AG04449 (cell line): ENCODE measurements around the gene ARL15.
A peak's percentile ranks its signal among the peaks of the same experiment; 100 is the strongest.
"Not testable (repeated sequence)": the region's sequence is repeated elsewhere in the genome, so short reads cannot be mapped to it uniquely, and the experiment has no call there.

Experiments used
- CTCF ChIA-PET: fragments of 350-600 bp; formaldehyde crosslinking; extraction: SDS; loops from one replicate; lab custom pipeline; 2021; ENCODE audit warnings: antibody characterized with exemption; lab: Yijun Ruan, JAX
- POLR2A ChIA-PET: fragments of 400-600, 350-600 bp; formaldehyde crosslinking; extraction: SDS; loops from one replicate; lab custom pipeline; 2020; ENCODE audit warnings: antibody characterized with exemption, inconsistent platforms; lab: Yijun Ruan, JAX
- DNase-seq: peaks from one replicate; pipeline ENCODE4 v3.0.0-alpha.2; 2010; ENCODE audit warnings: low read depth, low spot score
- H3K4me3 ChIP-seq: 2 replicates; pipeline ENCODE4 v1.5.1; 2011; ENCODE audit warnings: low read depth, mild to moderate bottlenecking, control low read depth, low read length
- CTCF ChIP-seq: IDR thresholded peaks from one replicate; pipeline ENCODE4 v1.5.1; 2011; ENCODE audit warnings: mild to moderate bottlenecking, moderate library complexity, low read length, control low read depth, inconsistent platforms; ENCODE audit not compliant: insufficient read depth; ENCODE audit errors: missing control alignments

Gene ARL15

GRCh38 chr5:53994148-53994547, 316.2 kb downstream of the ARL15 start:
- POLR2A ChIA-PET: interaction anchor here (0.6 kb wide), 1 partner anchor 422 kb away, joined by 3 read pairs; no protein-coding TSS in a partner anchor
- TF ChIP-seq CTCF: no peak
- DNase-seq: no peak
- CTCF ChIA-PET: interaction anchor here (1.2 to 1.5 kb wide), 2 partner anchors 11 to 516 kb away, joined by 3 to 5 read pairs; no protein-coding TSS in a partner anchor
- H3K4me3 ChIP-seq: no peak overlapping the region

GRCh38 chr5:53991942-53992341, 318.4 kb downstream of the ARL15 start:
- CTCF ChIA-PET: interaction anchor here (0.6 to 0.9 kb wide), 4 partner anchors 10 to 19 kb away, joined by 3 read pairs; no protein-coding TSS in a partner anchor
- POLR2A ChIA-PET: no interaction called here
- H3K4me3 ChIP-seq: no peak overlapping the region
- DNase-seq: no peak
- peak; percentile 6 for TF ChIP-seq CTCF

GRCh38 chr5:53987101-53987500, 323.3 kb downstream of the ARL15 start:
- POLR2A ChIA-PET: no interaction called here

GRCh38 chr5:53985796-53986195, 324.6 kb downstream of the ARL15 start:
- no peak for TF ChIP-seq CTCF
- no peak overlapping the region for H3K4me3 ChIP-seq
- POLR2A ChIA-PET: no interaction called here
- no peak for DNase-seq
- CTCF ChIA-PET: interaction anchor here (0.8 kb wide), 1 partner anchor 508 kb away, joined by 3 read pairs; no protein-coding TSS in a partner anchor

More at GRCh38 chr5:53987101-53987500, 323.3 kb downstream of the ARL15 start:
- TF ChIP-seq CTCF: no peak
- CTCF ChIA-PET: no interaction called here
- H3K4me3 ChIP-seq: no peak overlapping the region
- no peak for DNase-seq

GRCh38 chr5:53984971-53985370, 325.4 kb downstream of the ARL15 start:
- no peak for TF ChIP-seq CTCF
- no peak overlapping the region for H3K4me3 ChIP-seq
- ChIA-PET POLR2A (no interaction called here), CTCF (no interaction called here)
- no peak for DNase-seq

- DNase-seq: no peak
- POLR2A ChIA-PET: no interaction called here
- CTCF ChIA-PET: no interaction called here
- no peak overlapping the region for H3K4me3 ChIP-seq
- TF ChIP-seq CTCF: no peak
These were observed 326.6 kb downstream of the ARL15 start for GRCh38 chr5:53983568-53984460.

GRCh38 chr5:53982319-53982718, 328.1 kb downstream of the ARL15 start:
- DNase-seq, POLR2A ChIA-PET, H3K4me3 ChIP-seq: not testable (repeated sequence)
- CTCF ChIA-PET: interaction anchor here (0.8 to 1.1 kb wide), 2 partner anchors 10 to 719 kb away, joined by 3 read pairs; no protein-coding TSS in a partner anchor
